Stimulated activated CD8-positive, alpha-beta memory T cell treated with anti-CD3 and anti-CD28 coated beads, Interleukin-7, amount 100 ng/mL, for 24 hours (primary cell): Measurements from ENCODE around the gene ZC3H7B.
"Not testable (repeated sequence)": the region's sequence is repeated elsewhere in the genome, so short reads cannot be mapped to it uniquely, and the experiment has no call there.

Experiments used
- DNase-seq: peaks from one replicate; pipeline ENCODE4 v3.0.0-alpha.2; 2020; ENCODE audit warnings: low read depth

The ZC3H7B gene

DNA sequence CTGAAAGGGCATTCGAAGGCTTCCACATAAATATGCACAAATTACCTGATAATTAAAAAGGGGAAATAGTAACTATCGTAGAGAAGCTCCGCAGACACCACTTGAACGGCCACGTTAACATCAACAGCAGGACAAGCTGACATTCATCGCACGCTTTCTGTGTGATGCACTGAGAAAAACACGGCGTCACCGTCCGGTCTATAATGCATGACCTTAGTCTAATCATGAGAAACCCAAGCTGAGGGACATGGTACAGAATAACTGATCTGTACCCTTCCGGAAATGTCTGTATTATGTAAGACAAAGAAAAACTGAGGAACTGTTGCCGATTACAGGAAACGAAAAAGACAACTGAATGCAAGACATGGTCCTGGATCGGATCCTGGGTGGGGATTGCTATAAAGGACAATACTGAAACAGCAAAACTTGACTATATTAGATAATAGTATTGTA, 14.7 kb upstream of the ZC3H7B start:
- no peak for DNase-seq

DNA sequence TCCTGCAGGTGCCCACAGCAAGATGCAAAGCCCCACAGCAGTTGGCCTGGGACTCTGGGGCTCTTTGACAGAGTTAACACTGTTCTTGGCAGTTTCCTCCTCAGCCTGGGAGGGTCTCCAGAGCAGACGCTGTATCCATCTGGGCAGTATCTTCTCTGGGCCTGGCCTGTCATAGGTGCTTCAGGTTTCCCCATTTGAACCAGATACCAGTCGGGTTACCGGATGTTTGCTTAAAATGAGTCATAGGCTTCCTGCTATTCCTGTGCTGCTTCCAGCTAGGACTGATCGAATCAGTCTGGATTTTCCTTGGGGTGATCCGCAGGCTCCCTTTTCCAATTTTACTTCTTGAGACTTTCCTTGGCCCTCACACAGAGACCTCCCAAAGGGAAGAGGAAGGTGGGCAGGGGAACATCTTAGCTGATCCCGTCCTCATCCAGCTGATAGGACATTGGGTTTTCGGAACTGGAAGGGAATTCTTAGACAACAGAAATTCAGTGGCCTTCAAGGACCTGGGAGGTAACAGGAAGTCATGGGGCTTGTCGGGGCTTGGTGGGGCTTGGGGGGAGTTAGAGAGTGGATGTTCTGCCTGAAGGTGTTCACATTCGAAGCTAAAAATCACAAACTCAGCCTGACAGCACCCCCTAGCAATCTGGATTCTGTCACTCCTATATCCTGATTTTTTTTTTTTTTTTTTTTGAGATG, 12.9 kb upstream of the ZC3H7B start:
- DNase-seq = no peak

DNA sequence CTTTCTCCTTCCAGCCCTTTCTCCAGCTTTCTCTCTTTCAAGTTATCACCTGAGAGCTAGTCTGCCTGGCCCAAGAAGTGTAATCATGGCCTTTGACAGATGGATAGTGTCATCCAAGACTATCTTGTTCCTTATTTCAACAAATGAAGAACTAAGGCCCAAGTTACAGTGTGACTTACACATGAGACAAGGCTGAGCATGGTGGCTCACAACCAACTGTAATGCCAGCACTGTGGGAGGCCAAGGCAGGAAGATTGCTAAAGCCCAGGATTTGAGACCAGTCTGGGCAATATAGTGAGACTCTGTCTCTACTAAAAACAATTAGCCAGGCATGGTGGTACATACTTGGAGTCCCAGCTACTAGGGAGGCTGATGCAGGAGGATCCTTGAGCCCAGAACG, 11.7 kb upstream of the ZC3H7B start:
- no peak for DNase-seq

DNA sequence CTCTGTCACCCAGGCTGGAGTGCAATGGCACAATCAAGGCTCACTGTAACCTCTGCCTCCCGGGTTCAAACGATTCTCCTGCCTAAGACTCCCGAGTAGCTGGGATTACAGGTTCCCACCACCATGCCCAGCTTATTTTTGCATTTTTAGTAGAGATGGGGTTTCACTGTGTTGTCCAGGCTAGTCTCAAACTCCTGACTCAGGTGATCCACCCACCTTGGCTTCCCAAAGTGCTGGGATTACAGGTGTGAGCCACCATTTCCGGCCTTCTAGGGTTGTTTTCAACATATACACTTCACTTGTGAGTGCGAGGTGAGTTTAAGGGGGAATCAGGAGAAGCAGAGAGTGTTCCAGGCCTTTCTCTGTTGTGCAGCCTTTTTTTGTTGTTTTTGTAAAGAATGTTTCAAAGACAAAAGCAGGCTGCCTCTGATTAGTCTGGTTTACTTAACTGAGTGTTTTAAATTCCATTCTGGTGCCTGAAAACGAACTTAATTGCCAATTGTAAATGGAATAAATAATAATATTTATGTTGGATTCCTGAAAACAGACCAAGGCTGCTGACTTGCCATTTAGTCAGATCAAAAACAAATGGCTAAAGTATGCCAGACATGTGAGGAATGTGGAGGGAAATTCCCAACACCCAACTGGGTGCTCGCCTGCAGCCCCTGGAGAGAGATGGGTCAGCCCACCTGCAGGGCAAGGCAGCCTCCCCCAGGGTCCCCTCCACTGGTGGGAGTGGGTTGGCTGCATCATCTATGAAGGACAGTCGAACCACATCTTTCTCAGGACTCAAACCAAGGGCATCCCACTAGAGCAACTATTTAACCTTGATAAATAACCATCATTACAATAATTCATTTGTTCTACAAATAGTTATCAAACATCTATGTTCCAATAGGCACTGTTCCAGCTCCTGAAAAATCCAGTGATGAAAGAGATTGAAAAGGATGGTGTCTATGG, 10.8 kb upstream of the ZC3H7B start:
- DNase-seq = no peak

DNA sequence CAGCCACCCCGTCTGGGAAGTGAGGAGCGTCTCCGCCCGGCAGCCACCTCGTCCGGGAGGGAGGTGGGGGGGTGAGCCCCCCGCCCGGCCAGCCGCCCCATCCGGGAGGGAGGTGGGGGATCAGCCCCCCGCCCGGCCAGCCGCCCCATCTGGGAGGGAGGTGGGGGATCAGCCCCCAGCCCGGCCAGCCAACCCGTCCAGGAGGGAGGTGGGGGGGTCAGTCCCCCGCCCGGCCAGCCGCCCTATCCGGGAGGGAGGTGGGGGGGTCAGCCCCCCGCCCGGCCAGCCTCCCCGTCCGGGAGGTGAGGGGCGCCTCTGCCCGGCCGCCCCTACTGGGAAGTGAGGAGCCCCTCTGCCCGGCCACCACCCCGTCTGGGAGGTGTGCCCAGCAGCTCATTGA, 6.5 kb upstream of the ZC3H7B start:
- DNase-seq = not testable (repeated sequence)

DNA sequence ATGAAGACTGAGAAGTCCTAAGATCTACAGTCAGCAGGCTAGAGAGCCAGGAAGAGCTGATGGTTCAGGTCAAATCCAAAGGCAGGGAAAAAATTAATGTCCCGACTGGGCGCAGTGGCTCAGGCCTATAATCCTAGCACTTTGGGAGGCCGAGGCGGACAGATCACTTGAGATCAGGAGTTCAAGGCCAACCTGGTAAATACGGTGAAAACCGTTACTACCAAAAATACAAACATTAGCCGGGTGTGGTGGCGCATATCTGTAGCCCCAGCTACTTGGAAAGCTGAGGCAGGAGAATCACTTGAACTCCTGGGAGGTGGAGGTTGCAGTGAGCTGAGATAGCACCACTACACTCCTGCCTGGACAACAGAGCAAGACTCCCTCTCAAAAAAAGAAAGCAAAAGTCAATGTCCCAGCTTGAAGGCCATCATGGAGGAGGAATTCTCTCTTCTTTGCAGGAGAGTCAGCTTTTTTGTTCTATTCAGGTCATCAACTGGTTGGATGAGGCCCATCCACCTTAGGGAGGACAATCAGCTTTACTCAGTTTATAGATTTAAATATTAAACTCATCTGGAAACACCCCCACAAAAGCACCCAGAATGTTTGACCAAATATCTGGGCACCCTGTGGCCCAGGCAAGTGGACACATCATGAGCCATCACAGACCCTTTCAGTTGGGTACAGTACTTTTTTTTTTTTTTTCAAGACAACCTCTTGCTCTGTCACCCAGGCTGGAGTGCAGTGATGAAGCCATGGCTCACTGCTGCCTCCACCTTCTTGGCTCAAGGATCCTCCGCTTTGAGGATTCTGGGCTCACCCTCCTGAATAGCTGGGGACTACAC, 4.3 kb upstream of the ZC3H7B start:
- no peak for DNase-seq

DNA sequence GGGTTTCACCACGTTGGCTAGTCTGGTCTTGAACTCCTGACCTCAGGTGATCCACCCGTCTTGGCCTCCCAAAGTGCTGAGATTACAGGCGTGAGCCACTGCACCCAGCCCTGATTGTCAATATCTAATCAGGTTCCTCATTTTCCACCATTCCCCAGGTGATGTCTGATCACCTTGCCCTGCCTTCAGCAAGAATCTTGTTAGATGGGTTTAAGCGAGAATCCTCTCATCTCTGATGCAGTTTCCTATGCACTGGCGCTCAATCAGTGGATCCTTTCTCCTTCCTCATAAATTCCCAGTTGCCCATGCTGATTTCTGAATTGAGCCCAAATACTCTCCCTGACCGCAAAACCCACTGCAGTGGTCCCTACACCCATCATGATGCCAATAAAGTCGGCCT, 664 bp upstream of the ZC3H7B start:
- DNase-seq = no peak

DNA sequence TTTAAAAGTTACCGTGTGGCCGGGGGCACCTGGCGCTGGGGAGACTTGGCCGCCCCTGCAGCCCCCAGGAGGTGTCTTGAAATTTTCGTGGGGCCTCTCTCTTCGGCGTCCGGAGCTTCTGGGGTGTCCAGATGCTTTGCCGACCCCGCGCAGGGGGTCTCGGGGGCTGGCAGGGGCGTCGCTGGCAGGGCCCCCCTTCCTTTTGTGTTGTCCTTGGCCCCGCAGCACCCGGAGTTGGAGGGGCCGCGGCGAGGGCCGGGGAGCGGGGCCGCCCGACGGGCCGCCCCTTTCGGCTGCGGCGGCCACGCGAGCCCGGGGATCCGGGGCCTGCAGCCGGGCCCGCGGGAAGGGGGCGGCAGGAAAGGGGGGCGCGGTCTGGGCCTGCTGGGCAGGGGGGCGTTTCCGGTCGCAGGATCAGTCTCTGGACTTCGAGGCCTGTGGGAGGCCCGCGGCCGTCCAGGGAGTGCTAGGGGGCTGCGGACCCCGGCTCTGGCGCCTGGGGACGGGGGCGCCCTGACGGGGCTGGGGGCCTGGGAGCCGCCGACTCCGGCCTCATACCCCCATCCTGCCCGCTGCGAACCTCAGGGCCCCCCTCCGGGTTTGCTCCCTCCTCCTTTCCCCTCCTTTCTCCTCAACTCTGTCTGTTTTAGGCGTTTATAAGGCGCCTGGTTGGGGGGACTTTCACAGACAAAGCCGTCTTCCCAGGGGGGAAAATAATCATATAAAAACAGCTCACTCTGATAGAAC, 869 bp downstream of the ZC3H7B start:
- DNase-seq = no peak

DNA sequence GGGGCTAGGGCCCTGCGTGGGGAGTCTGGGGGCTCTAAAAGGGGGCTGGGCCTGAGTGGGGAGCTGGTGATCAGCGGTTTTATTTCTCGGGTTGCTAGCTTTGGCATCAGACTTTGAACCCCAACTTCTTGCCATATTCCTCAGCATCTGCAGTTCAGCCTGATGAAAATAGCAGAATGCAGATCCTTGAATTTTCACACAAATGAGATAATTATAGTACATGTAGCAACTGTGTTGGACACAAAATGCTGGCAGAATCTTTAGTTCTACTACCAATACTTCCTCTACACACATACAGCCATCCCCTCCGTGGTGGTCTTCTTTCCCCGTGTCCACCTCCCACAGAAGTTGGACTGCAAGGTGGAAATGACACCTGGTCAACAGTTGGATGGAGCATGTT, 1.5 kb downstream of the ZC3H7B start:
- DNase-seq = no peak

DNA sequence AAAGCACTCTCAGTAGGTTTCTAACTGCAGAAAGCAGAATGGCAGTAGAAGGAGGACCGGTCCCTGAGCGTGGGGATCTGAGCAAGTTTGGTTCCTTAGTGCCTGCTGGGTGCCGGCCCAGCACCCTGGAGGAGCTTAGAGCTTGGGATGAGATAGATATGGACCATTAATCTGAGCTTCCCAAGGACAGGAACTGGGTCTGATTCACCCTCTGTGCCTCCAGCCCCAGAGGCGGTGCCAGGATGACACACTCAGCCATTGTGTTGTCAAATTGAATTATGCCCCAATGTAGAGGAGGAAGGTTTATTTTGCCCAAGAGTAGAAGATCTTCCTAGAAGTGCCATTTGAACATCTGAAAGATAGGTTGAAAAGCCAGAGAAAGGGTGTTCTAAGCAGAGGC, 4.3 kb downstream of the ZC3H7B start:
- no peak for DNase-seq

DNA sequence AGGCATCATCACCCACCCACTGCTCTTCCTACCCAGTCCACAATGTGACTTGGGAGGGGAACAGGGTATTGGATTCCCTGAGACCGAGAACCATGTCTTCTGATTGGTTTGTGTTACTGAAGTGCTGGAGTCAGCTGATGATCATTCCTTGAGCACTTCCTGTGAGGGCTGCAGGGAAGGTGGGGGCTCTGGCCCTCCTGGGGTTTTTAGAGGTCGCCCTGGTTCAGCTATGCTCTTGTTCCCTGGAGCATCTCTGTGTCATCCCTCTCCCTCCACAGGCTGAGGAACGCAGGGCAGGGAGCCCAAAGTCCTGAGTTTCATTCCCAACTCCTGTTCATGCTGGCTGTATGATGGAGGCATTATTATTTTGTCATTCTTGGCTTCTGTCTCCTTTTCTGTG, 6.7 kb downstream of the ZC3H7B start:
- no peak for DNase-seq

DNA sequence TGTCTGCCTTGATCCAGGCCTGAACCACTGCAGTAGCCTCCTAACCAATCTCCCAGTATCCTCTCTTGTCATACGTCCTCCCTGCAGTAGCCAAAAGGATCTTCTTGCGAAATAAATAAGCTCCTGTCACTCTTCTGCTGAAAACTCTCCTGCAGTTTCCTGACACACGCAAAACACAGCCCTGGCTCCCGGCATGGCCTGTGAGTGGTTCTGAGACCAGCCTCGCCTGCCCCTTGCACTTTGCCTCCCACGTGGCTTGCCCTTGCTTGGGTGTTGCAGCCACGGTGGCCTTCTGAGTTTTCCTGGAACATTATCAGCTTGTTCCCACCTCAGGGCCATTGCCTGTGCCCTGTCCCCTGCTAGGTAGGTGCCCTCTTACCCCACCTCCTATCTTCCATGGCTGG, 7.2 kb downstream of the ZC3H7B start:
- DNase-seq = no peak

DNA sequence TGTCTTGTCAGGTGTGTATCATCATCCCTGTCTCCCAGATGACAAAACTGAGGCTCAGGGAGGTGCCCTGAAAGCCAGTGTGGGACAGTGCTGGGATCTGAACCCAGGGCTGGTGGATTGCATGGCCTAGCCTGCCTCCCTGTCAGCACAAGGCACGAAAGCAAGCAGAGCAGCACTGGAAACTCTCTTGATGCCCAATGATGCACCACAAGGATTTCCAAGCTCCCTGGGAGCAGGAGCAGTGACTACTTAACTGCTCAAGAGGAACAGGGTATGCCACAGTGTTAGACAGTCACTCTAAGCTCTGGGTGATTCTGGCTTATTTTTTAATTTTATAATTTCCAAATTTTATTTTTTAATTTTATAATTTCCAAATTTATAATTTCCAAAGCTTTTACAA, 9.0 kb downstream of the ZC3H7B start:
- DNase-seq = no peak

DNA sequence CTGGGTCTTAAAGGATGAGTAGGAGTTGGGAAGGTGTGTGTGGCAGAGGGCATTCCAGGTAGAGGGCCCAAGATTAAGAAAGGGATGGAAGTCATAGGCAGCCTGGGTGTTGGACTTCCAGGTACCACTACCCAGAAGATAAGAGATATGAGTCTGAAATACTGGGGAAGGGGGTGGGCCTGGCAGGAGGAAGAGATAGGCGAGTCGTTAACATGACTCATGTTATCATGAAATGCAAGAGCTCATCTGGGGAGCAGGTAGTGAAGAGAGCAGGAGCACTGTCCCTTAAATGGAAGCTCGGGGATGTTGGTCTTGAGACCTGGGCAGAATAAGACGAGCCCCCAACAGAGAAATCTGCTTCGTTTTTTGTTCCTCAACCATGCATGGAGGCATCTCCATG, 10.2 kb downstream of the ZC3H7B start:
- DNase-seq = no peak

DNA sequence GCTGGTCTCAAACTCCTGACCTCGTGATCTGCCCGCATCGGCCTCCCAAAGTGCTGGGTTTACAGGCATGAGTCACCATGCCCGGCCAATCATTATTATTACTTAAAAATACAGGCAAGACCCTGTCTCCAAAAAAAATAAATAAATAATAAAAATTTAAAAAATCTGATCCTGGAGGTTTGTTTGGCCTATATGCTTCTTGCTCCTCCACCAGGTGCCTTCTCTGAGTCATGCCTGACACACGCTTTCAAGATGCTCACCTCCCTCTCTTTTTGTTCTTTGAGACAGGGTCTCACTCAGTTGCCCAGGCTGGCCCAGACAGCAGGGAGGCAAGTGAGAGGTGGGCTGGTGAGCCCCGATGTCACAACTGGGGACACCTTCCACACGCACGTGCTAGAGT, 13.5 kb downstream of the ZC3H7B start:
- DNase-seq = no peak

DNA sequence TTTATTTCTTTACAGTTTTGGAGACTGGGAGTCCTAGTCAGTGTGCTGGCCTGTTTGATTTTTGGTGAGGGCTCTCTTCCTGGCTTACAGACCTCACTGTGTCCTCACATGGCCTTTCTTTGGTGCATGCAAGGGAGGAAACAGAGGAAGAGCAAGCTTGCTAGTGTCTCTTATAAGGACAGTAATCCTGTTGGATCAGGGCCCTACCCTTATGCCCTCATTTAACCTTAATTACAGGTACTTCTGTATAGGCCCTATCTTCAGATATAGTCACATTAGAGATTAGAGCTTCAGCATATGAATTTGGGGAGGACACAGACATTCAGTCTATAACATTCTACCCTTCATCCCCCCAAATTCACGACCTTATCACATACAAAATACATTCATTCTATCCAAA, 14.3 kb downstream of the ZC3H7B start:
- DNase-seq = no peak

DNA sequence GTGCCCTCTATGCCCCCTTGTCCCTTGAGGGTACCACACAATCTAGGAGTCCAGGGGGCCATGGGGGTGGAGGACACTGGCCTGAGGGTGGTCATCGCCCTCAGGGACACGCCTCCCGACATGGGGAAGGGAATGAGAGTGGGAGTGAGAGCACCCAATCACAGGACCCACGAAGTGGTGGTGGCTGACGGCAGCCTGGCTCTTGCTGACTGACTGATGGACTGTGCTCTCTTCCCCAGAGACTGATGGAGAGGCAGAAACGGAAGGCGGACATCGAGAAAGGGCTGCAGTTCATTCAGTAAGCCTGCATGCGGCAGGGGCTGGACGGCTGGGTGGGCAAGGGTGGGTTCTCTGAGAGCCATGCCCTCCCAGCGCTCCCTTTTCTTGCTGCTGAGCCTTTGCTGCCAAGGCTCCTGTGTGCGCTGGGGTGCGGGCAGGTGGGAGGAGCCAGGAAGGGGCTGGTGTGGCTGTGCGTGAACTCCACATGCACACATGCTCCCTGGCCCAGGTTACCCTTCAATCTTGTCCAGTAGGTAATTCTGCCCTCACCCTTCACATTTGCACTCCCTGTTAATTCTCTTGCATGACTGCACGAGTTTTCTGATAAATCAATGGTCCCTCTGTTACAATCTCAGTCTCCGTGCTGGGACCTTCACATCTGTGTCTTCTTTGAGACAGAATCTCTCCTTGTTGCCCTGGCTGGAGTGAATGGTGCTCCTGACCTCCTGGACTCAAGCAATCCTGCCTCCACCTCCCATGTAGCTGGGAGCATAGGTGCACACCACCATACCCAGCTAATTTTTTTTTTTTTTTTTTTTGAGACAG, 19.3 kb downstream of the ZC3H7B start:
- DNase-seq = no peak

DNA sequence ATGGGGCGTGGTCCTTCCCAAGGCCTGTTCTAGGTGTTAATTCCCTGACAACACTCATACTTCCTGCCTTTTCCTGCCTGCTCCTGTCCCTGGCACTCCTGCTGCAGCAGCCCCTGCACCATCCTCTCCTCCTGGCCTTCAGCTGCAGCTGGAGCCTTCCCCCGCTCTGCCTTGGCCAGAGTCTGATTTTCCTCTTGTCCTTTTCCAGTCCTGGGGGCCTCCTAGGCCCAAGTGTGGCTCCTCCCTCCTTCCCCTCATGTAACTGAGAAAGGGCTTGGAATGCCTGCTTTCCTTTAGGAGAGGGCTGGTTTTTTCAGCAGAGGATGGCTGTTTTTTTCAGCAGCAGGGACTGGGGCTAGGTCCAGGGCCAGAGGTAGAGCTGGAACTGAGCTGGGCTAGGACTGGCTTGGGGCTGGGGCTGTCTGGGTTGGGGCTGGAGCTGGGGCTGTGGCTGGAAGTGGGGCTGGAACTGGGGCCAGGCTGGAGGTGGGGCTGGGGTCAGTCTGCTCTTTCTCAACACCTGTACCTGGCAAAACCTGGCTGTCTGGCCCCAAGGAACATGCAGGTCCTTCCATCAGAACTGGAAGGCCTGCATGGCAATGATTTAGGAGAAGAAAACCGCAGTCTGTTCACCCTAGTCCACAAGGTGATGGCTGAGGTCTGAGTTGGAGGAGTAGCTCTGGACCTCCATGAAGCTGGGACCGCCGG, 23.6 kb downstream of the ZC3H7B start:
- DNase-seq = no peak

DNA sequence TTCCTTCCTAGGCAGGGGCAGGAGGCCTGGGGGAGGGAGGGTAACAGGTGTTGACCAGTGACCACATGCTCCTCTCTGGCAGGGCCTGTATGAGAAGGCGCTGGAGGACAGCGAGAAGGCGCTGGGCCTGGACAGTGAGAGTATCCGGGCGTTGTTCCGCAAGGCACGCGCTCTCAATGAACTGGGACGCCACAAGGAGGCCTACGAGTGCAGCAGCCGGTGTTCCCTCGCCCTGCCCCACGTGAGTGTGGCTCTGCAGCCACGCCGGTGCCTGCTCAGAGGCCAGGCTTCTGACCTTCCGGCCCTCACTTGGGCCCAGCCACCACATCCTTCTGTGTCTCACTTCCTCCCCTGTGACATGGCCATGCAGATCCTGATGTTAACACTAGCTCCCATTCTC, 25.8 kb downstream of the ZC3H7B start:
- no peak for DNase-seq

DNA sequence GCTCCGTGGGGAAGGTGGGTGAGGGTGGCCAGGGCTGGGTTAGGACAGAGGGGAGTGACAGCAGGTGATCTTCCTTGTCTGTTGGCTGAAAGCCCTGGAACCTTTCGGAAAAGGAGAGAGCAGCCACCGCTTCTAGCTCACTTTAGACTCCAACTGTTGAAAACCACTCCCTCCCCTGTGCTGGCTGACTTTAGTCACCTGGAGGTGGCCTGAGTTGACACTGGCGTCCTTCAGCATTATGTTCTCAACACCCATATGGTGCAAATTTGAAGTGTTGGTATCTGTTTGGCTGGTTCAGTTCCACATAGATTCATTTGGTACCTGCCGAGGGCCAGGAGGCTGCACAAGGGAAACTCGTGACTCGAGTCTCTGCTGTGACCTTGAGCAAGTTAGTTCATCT, 28.8 kb downstream of the ZC3H7B start:
- no peak for DNase-seq
